ENCODE results near the gene ADGRG3.

Gene ADGRG3, protein sequence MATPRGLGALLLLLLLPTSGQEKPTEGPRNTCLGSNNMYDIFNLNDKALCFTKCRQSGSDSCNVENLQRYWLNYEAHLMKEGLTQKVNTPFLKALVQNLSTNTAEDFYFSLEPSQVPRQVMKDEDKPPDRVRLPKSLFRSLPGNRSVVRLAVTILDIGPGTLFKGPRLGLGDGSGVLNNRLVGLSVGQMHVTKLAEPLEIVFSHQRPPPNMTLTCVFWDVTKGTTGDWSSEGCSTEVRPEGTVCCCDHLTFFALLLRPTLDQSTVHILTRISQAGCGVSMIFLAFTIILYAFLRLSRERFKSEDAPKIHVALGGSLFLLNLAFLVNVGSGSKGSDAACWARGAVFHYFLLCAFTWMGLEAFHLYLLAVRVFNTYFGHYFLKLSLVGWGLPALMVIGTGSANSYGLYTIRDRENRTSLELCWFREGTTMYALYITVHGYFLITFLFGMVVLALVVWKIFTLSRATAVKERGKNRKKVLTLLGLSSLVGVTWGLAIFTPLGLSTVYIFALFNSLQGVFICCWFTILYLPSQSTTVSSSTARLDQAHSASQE

GRCh38 chr16:57668263-57668571 lies at the start of gene ADGRG3:
TSS of gene ADGRG3 (plus strand) at chr16:57668306. CDS start at chr16:57668348, 42 bp downstream.
- DNase-seq, result no peak

DNA sequence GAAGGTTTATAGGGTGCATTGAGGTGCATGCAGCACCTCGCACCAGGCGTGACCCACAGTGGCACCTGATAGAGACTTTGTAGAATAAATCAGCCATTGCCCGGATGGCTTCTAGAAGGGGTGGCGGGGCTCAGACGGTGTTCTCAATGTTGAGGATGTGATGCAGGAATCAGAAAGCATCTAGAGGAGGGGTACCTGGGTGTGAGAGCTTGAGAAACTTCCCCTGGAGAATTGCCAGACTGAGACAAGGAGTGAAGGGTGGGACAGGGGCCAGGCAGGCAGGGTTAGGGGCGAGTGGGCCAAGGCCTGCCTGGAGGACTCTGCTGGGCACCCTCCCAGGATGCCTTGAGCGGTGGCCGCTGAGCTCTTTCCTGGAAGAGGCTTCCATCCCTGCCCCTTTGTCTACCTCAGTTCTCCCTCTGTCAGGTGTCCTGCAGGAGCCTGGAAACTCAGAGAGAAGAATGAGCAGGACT lies 48.9 kb upstream of the ADGRG3 start:
- no peak for DNase-seq

DNA sequence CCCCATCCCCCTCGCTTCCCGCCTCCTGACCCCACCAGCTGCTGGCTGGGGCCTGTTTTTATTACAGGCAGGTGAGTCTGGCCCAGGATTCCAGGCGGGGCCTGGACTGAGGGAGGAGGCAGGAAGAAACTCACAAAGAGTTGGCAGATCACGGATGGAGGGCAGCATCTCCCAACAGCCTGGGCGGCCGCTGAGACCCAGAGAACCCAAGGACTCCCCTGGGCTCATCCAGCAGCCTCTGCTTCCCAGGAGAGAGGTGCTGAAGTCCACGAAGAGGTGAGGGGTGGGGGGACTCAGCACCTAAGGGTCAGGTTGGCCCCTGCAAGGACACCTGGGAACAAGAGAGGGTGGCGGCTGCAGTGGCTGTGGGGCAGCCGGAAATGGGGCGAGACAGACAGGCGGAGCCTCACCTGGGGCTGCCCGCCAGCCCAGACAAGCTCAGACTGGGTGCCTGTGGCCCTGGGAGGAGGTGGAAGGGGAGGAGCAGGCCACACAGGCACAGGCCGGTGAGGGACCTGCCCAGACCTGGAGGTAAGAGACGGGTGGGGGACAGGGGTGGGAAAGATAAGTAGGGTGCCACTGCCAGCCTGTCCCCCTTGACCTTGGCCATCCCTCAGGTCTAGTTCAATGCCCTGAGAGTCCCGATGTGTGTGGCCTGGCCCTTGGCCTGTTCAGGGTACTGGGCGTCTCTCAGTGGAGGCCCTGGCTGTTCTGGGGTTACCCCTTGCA lies 48.3 kb upstream of the ADGRG3 start:
- DNase-seq, result no peak

- DNase-seq, result no peak
These were observed 47.5 kb upstream of the ADGRG3 start for GRCh38 chr16:57620335-57621231.

GRCh38 chr16:57621521-57622271 lies 46.4 kb upstream of the ADGRG3 start:
- no peak for DNase-seq

- no peak for DNase-seq
These were observed 45.5 kb upstream of the ADGRG3 start for GRCh38 chr16:57622361-57623250.

DNA sequence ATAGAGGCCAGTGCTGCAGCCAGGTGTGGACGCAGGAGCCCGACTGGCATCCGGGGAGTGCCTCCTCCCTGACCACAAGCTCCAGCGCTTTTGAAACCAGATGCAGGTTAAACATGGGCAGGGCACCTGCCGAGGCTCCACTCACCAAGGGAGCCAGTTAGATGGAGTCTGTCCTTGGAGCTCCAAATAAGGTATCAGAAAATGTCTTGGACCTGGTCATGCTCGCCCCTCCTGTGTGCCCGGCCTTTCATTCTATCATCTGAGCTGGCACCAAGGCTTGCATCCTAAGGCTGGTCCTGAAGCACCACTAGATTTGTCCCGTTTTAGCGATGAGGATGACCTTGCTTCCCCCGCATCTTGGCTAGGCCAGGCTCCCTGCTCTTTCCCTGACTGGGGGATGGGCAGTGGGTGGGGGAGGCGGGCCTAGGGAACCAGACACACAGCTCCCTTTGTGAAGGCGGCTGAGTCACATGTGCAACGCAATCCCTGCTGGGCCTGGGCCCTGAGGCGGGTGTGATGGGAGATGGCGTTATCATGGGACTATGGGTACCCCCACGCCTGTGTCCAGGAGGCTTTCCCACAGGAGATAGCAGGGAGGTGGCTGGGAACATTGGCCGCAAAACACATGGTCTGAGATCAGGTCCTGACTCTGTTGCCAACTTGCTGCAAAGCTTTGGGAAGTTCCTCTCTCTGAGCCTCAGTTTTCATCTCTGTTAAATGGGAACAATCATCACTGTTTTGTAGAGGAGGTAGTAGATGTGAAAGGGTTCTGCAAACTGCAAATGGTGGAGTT lies 44.7 kb upstream of the ADGRG3 start:
- DNase-seq, result no peak

DNA sequence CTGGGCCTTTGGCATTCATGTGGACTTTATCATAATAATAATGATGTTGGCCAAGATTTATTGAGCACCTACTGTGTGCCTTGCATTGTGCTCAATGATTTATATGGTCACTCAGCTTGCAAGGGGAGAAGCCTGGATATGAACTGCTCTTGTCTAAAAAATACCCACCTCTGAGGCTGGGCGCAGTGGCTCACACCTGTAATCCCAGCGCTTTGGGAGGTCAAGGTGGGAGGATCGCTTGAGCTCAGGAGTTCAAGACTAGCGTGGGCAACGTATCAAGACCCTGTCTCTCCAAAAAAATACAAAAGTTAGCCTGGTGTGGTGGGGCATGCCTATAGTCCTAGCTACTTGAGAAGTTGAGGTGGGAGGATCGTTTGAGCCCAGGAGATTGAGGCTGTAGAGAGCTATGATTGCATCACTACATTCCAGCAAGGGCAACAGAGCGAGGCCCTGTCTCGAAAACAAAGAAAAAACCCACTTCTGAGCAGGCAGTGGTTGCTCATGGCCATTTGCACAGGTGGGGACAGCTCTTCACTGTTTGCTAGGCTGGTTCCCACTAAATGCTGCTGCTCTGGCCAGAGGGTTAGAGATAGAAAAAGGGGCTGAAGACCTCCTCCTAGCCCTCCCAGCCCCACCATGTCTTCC lies 43.9 kb upstream of the ADGRG3 start:
- no peak for DNase-seq

DNA sequence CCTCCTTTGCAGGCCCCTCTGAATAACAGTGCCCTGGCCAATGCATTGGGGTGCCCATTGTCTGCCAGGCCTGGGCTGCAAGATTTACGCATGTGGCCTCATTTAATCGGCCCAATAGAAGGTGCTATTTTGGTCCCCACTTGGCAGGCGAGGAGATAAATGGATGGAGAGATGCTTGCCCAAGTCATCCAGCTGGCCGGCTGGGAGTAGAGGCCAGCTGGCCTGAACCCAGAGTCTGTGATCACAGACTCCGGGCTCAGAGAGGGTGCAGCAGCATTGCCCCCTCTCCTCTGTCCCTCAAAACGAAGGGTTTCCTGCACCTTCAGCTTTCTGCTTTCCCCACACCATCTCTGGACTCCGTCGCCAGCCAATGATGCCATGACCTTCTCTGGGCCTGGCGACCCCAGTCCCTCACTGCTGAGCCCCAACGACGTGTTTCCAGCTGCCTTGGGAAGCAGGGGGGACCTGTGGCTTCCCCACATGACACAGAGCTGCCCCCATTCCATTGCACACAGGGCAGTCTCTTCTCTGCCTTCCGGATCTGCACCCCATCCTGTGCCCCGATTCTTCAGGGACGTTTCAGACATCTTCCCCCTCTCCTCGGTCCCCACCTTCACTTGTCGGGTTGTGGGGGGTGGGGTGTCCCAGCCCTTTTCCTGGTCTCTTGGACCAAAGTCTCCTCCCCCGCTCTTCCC lies 43.2 kb upstream of the ADGRG3 start:
- DNase-seq, result no peak

DNA sequence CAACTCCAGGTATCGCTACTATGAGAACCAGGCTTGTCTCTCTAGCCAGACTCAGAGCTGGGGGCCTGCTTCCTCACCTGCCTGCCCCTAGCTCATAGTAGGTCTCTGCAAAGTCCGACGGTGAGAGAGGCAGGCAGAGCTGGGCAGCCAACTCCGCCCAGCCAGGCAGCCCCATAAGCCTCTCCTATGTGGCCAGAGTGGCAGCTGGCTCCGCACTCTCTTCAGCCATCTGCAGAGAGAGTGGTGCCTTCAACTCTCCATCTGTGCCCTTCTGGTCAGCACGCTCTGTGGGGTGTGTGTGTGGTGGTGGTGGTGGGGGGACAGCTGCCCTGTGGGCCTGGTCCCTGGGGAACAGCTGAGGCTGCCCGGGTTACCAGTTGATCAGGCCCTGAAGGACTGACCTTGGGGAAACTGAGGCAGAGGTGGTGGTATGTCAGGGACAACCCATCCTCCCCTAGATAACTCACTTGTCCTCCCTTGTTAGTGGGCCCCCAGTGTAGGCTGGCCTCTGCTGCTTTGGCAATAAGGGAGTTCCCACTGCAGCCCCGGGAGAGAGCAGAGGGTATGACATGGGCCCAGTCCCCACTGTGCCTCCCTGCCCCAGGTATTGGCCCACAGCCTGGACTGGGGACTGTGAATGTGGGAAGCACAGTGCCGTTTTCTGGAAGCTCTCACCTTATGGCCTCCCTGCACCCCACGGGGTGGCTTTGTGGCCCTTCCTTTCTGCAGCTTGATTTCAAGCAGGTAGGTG lies 41.5 kb upstream of the ADGRG3 start:
- no peak for DNase-seq

GRCh38 chr16:57627184-57627871 lies 40.8 kb upstream of the ADGRG3 start:
- DNase-seq, result no peak

GRCh38 chr16:57628008-57628781 lies 39.9 kb upstream of the ADGRG3 start, which contains the start of gene ADGRG1:
TSS of gene ADGRG1 (plus strand) at chr16:57628630. CDS start at chr16:57650288, 21,658 bp downstream.
- DNase-seq, result no peak

GRCh38 chr16:57628783-57629293 lies 39.3 kb upstream of the ADGRG3 start:
- no peak for DNase-seq

DNA sequence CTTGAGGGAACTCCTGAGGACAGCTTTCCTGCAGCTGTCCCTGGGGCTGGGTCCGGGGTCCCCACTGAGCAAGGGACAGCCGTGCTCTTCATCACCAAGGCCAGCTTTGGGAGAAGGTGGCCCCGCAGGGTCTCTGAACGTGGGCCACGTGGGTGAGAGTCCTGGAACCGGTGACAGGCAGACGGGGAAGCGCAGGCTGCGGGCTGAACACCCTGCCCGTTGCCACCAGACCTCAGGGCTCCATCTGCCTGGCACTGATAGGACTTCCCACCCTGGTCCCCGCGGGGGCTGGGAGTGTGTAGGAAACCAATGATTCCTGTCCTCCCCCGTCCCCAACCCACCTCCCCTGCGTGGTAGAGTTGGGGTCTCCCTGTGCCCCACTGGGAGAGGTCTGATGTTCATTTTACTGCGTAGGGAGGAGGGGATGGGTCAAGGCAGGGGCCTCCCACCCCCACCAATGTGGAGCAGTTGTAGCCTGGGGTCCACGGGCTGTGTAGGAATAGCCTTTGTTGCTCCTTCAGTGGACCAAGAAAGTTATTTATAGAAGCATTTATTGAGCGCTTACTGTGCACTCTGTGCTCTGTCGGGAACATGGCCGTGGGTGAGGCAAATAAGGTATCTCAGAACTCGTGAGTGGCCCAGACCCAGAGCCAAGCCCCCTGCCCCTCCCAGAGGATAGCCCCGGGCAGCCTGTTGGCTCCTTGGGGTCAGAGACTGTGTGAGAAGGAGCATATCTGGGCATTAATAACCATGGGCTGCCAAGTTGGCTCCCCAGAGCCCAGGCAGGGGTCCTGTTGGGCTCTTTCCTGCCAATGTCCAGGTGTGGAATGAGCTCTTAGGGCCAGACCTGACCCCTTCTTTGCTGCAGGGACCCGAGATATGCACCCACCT lies 38.3 kb upstream of the ADGRG3 start:
- DNase-seq, result no peak

- DNase-seq, result no peak
These were observed 37.7 kb upstream of the ADGRG3 start for GRCh38 chr16:57630407-57630797.

All from activated naive CD4-positive, alpha-beta T cell (primary cell).